Measurements from ENCODE around the gene ADGRD2.

The ADGRD2 gene

GRCh38 chr9:124439686-124440243 lies 10.5 kb upstream of the ADGRD2 start:
- no peak overlapping the region for H3K27ac ChIP-seq (ENCODE audit: low read length)
- no peaks in the 10 kb centered on the region for H3K9me3 ChIP-seq (ENCODE audit: control insufficient read depth, low read depth, low read length)
- H3K4me3 ChIP-seq (ENCODE audit: low read length): no peak overlapping the region
- no peaks in the 10 kb centered on the region for H3K36me3 ChIP-seq (ENCODE audit: control insufficient read depth, low read depth, low read length)
- H3K27me3 ChIP-seq (ENCODE audit: control insufficient read depth, insufficient read depth, low read length): no peaks in the 10 kb centered on the region
- H3K4me1 ChIP-seq (ENCODE audit: control insufficient read depth, low read depth, low read length): no peaks in the 10 kb centered on the region
- no peak overlapping the region for H3K9ac ChIP-seq (ENCODE audit: low read length)

GRCh38 chr9:124440786-124441185 lies 9.5 kb upstream of the ADGRD2 start:
- Histone ChIP-seq H3K4me3 (ENCODE audit: low read length) (no peak overlapping the region), H3K9me3 (ENCODE audit: control insufficient read depth, low read depth, low read length) (no peaks in the 10 kb centered on the region), H3K27me3 (ENCODE audit: control insufficient read depth, insufficient read depth, low read length) (no peaks in the 10 kb centered on the region), H3K36me3 (ENCODE audit: control insufficient read depth, low read depth, low read length) (no peaks in the 10 kb centered on the region), H3K27ac (ENCODE audit: low read length) (no peak overlapping the region), H3K9ac (ENCODE audit: low read length) (no peak overlapping the region), H3K4me1 (ENCODE audit: control insufficient read depth, low read depth, low read length) (no peaks in the 10 kb centered on the region)

DNA sequence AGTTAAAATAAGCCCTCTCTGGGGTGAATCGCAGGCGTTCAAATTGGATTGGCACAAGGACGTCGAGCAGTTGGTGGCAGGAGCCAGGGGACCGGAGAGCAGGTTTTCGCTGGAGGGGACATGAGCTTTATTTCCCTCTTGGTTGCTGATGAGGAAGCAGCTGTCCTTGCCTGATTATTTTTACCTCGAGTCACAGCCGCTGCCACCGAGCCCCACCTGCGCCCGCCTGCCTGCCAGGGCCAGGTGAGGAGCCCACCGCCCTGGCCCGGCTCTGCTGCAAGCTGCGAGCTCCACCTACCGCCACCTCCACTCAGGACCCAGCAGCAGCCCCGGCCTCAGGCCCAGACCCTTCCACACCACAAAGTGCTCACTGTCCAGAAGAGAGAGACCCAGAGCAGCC lies 9.0 kb upstream of the ADGRD2 start:
- Histone ChIP-seq H3K9me3 (ENCODE audit: control insufficient read depth, low read depth, low read length) (no peaks in the 10 kb centered on the region), H3K9ac (ENCODE audit: low read length) (no peak overlapping the region), H3K36me3 (ENCODE audit: control insufficient read depth, low read depth, low read length) (no peaks in the 10 kb centered on the region), H3K4me1 (ENCODE audit: control insufficient read depth, low read depth, low read length) (no peaks in the 10 kb centered on the region), H3K27me3 (ENCODE audit: control insufficient read depth, insufficient read depth, low read length) (no peaks in the 10 kb centered on the region), H3K27ac (ENCODE audit: low read length) (no peak overlapping the region), H3K4me3 (ENCODE audit: low read length) (no peak overlapping the region)

DNA sequence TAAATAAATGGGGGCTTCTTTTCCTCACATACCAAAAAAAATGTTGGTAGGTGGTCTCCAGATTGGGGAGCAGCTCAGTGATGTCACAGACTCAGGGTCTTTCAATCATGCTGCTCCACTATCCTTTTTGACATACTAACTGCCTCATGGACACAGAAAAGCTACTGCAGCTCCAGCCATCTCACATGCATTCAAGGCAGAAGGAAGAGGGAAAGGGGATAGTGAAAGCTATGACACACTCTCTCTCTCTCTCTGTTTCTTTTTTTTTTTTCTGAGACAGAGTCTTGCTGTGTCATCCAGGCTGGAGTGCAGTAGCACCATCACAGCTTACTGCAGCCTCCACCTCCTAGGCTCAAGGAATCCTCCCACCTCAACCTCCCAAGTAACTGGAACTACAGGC lies 7.9 kb upstream of the ADGRD2 start:
- Histone ChIP-seq H3K4me3 (ENCODE audit: low read length) (no peak overlapping the region), H3K27ac (ENCODE audit: low read length) (no peak overlapping the region), H3K36me3 (ENCODE audit: control insufficient read depth, low read depth, low read length) (no peaks in the 10 kb centered on the region), H3K9me3 (ENCODE audit: control insufficient read depth, low read depth, low read length) (no peaks in the 10 kb centered on the region), H3K9ac (ENCODE audit: low read length) (no peak overlapping the region), H3K4me1 (ENCODE audit: control insufficient read depth, low read depth, low read length) (no peaks in the 10 kb centered on the region), H3K27me3 (ENCODE audit: control insufficient read depth, insufficient read depth, low read length) (no peaks in the 10 kb centered on the region)

DNA sequence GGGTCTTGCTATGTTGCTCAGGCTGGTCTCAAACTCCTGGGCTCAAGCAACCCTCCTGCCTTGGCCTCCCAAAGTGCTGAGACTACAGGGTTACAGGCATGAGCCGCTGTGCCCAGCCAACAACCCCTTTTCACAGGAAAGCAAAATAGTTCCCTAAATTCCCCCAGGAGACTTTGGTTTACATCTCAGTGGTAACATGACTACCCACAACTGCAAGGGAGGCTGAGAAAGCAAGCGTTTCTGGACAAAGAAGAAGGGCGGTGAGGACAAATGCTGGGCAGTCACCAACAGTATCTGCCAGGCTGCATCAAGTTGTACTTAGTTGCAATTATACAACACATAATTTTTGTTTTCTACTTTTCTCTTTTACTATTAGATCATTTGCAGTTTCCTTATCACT lies 7.4 kb upstream of the ADGRD2 start:
- Histone ChIP-seq H3K27me3 (ENCODE audit: control insufficient read depth, insufficient read depth, low read length) (no peaks in the 10 kb centered on the region), H3K27ac (ENCODE audit: low read length) (no peak overlapping the region), H3K9ac (ENCODE audit: low read length) (no peak overlapping the region), H3K4me1 (ENCODE audit: control insufficient read depth, low read depth, low read length) (no peaks in the 10 kb centered on the region), H3K36me3 (ENCODE audit: control insufficient read depth, low read depth, low read length) (no peaks in the 10 kb centered on the region), H3K4me3 (ENCODE audit: low read length) (no peak overlapping the region), H3K9me3 (ENCODE audit: control insufficient read depth, low read depth, low read length) (no peaks in the 10 kb centered on the region)

GRCh38 chr9:124443625-124444024 lies 6.6 kb upstream of the ADGRD2 start:
- Histone ChIP-seq H3K4me3 (ENCODE audit: low read length) (no peak overlapping the region), H3K9me3 (ENCODE audit: control insufficient read depth, low read depth, low read length) (no peaks in the 10 kb centered on the region), H3K9ac (ENCODE audit: low read length) (no peak overlapping the region), H3K27me3 (ENCODE audit: control insufficient read depth, insufficient read depth, low read length) (no peaks in the 10 kb centered on the region), H3K27ac (ENCODE audit: low read length) (no peak overlapping the region), H3K36me3 (ENCODE audit: control insufficient read depth, low read depth, low read length) (no peaks in the 10 kb centered on the region), H3K4me1 (ENCODE audit: control insufficient read depth, low read depth, low read length) (no peaks in the 10 kb centered on the region)

GRCh38 chr9:124444166-124444565 lies 6.1 kb upstream of the ADGRD2 start:
- no peak overlapping the region for H3K27ac ChIP-seq (ENCODE audit: low read length)

DNA sequence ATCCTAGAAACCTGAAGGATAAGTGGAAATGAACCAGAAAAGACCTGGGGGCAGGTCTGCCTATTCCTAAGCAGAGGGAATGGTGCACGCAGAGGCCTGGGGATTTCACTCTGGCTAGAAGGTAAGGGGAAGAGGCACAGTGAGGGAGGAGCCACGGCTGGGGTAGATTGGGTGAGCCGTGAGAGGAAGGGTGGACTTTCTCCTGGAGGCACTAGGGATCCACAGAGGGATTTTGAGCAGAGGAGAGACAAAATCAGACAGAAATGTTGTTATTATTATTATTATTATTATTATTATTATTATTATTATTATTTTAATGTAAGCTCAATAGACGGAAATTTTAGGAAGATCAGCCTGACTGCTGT lies 3.0 kb upstream of the ADGRD2 start:
- Histone ChIP-seq H3K4me1 (ENCODE audit: control insufficient read depth, low read depth, low read length) (peaks cover 8% of the 10 kb centered on the region), H3K36me3 (ENCODE audit: control insufficient read depth, low read depth, low read length) (no peaks in the 10 kb centered on the region), H3K9ac (ENCODE audit: low read length) (no peak overlapping the region), H3K9me3 (ENCODE audit: control insufficient read depth, low read depth, low read length) (no peaks in the 10 kb centered on the region), H3K27ac (ENCODE audit: low read length) (no peak overlapping the region), H3K4me3 (ENCODE audit: low read length) (no peak overlapping the region), H3K27me3 (ENCODE audit: control insufficient read depth, insufficient read depth, low read length) (peaks cover 18% of the 10 kb centered on the region)

More at GRCh38 chr9:124444166-124444565, 6.1 kb upstream of the ADGRD2 start:
- Histone ChIP-seq H3K9ac (ENCODE audit: low read length) (no peak overlapping the region), H3K9me3 (ENCODE audit: control insufficient read depth, low read depth, low read length) (no peaks in the 10 kb centered on the region), H3K4me1 (ENCODE audit: control insufficient read depth, low read depth, low read length) (no peaks in the 10 kb centered on the region), H3K27me3 (ENCODE audit: control insufficient read depth, insufficient read depth, low read length) (no peaks in the 10 kb centered on the region), H3K36me3 (ENCODE audit: control insufficient read depth, low read depth, low read length) (no peaks in the 10 kb centered on the region), H3K4me3 (ENCODE audit: low read length) (no peak overlapping the region)

- Histone ChIP-seq H3K36me3 (ENCODE audit: control insufficient read depth, low read depth, low read length) (no peaks in the 10 kb centered on the region), H3K27ac (ENCODE audit: low read length) (no peak overlapping the region), H3K4me3 (ENCODE audit: low read length) (no peak overlapping the region), H3K9me3 (ENCODE audit: control insufficient read depth, low read depth, low read length) (no peaks in the 10 kb centered on the region), H3K27me3 (ENCODE audit: control insufficient read depth, insufficient read depth, low read length) (peaks cover 26% of the 10 kb centered on the region), H3K9ac (ENCODE audit: low read length) (no peak overlapping the region), H3K4me1 (ENCODE audit: control insufficient read depth, low read depth, low read length) (peaks cover 8% of the 10 kb centered on the region)
Measured at GRCh38 chr9:124448019-124448418, 2.2 kb upstream of the ADGRD2 start.

- H3K27ac ChIP-seq (ENCODE audit: low read length): no peak overlapping the region
- H3K36me3 ChIP-seq (ENCODE audit: control insufficient read depth, low read depth, low read length): no peaks in the 10 kb centered on the region
Measured at GRCh38 chr9:124449381-124450151, 685 bp upstream of the ADGRD2 start.

DNA sequence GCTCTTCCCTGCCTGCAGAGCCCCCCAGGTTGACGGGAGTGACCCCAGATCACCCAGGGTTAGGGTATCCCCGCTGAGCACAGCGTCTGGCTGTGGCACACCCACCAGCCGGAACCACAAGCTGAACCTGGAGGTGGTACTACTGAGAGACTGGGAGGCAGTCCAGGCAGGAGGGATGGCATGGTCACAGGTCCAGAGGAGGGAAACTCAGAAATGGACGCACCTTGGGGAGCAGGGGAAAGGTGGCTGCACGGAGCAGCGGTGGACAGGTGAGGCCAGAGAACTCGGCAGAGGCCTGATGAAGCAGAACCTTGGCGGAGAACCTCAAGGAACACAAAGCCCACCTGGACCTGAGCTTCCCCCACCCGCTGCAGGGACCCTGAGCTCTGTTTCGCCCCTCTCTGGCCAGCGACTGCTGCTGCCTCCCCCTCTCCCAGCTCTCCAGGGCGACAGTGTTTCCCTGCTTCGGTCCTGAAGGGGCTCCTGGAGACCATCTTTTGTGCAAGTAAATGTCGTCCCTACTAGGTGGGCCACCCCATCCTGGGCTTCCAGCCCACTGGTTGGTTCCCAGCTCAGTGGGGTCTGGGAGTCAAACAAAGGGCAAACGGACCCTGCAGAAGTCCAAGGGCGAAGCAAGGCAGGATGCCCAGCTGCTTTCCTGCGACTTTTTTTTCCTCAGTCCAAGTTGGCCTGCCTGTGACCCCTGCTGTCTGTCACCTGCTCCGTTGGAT lies 845 bp downstream of the ADGRD2 start:
- peak overlapping the region; percentile 53 for H3K4me3 ChIP-seq (ENCODE audit: low read length)
- H3K9ac ChIP-seq (ENCODE audit: low read length): no peak overlapping the region

More at GRCh38 chr9:124449381-124450151, 685 bp upstream of the ADGRD2 start:
- Histone ChIP-seq H3K27me3 (ENCODE audit: control insufficient read depth, insufficient read depth, low read length) (peaks cover 36% of the 10 kb centered on the region), H3K4me3 (ENCODE audit: low read length) (no peak overlapping the region), H3K9me3 (ENCODE audit: control insufficient read depth, low read depth, low read length) (no peaks in the 10 kb centered on the region), H3K9ac (ENCODE audit: low read length) (no peak overlapping the region), H3K4me1 (ENCODE audit: control insufficient read depth, low read depth, low read length) (peaks cover 8% of the 10 kb centered on the region)

More for the DNA sequence above, 845 bp downstream of the ADGRD2 start:
- Histone ChIP-seq H3K27ac (ENCODE audit: low read length) (no peak overlapping the region), H3K9me3 (ENCODE audit: control insufficient read depth, low read depth, low read length) (no peaks in the 10 kb centered on the region), H3K27me3 (ENCODE audit: control insufficient read depth, insufficient read depth, low read length) (peaks cover 36% of the 10 kb centered on the region), H3K4me1 (ENCODE audit: control insufficient read depth, low read depth, low read length) (peaks cover 8% of the 10 kb centered on the region), H3K36me3 (ENCODE audit: control insufficient read depth, low read depth, low read length) (no peaks in the 10 kb centered on the region)

Data from iPS-18a (cell line).